GM12878 (cell line): ENCODE data around the gene SLC47A2. TPM values are rescaled to one million over a fixed set of nuclear protein-coding genes. Genes with fewer than 3 reads are reported as not detected.

ENCODE experiments used
- ATAC-seq: fragments of 200-7000 bp; cut with Tn5 transposase; 3 replicates; pipeline ENCODE4 v1.9.1; 2020; ENCODE audit warnings: mild to moderate bottlenecking, moderate library complexity
- BruUV-seq: library from RNA; stranded (reverse); fragments of 400-500 nt; replicated peaks from 2 replicates; lab custom pipeline; 2021; lab: Mats Ljungman, UMichigan
- CTCF ChIA-PET: fragments of 300-600 bp; sonication (Branson Sonifier 250); formaldehyde crosslinking; extraction: SDS; loops from one replicate; lab custom pipeline; 2021; ENCODE audit warnings: inconsistent platforms; lab: Yijun Ruan, JAX
- POLR2A ChIA-PET: fragments of 350-600 bp; formaldehyde crosslinking; extraction: SDS; loops from one replicate; lab custom pipeline; 2021; ENCODE audit warnings: inconsistent platforms; lab: Charles Lee
- RAD21 ChIA-PET: fragments of 300-600 bp; sonication (Branson Sonifier 250); formaldehyde crosslinking; loops from one replicate; lab custom pipeline; 2023; ENCODE audit warnings: antibody characterized with exemption; ENCODE audit not compliant: unreplicated experiment; lab: Charles Lee
- SMC1A ChIA-PET: fragments of 300-600 bp; sonication (Branson Sonifier 250); formaldehyde crosslinking; loops from one replicate; lab custom pipeline; 2023; ENCODE audit not compliant: unreplicated experiment, uncharacterized antibody; lab: Charles Lee
- DNase-seq: peaks from one replicate; pipeline ENCODE4 v3.0.0-alpha.2; 2011; ENCODE audit warnings: low read depth, low spot score
- FAIRE-seq: peaks from 3 replicates; lab custom pipeline; 2011; peaks lifted over from hg19 to GRCh38; lab: Jason Lieb, UNC
- H2AFZ ChIP-seq: 2 replicates; pipeline ENCODE4 v1.6.0; 2011; ENCODE audit warnings: low read depth, low read length, control low read depth; ENCODE audit not compliant: control insufficient read depth
- H3K27ac ChIP-seq: 2 replicates; pipeline ENCODE4 v1.5.1; 2011; ENCODE audit warnings: control low read depth; ENCODE audit not compliant: control insufficient read depth, insufficient read depth
- H3K27me3 ChIP-seq, 2 experiments: replicated peaks in 1 of 2; 2 replicates each; pipeline versions ENCODE4 v1.6.0 to v1.6.1; 2011; ENCODE audit warnings: low read length in 1 of 2; ENCODE audit not compliant: control insufficient read depth in 2 of 2, insufficient read depth in 2 of 2
- H3K36me3 ChIP-seq, 2 experiments: 2 replicates each; pipeline ENCODE4 v1.5.1; 2011; ENCODE audit warnings: low read length in 1 of 2; ENCODE audit not compliant: control insufficient read depth in 2 of 2, insufficient read depth in 2 of 2
- H3K4me1 ChIP-seq: 2 replicates; pipeline ENCODE4 v1.6.1; 2011; ENCODE audit warnings: mild to moderate bottlenecking, low read length, moderate library complexity, mixed read lengths; ENCODE audit not compliant: control insufficient read depth, insufficient read depth
- H3K4me2 ChIP-seq: 2 replicates; pipeline ENCODE4 v1.6.0; 2011; ENCODE audit warnings: control low read depth; ENCODE audit not compliant: control insufficient read depth, insufficient read depth
- H3K4me3 ChIP-seq: fragments of 200-600 bp; sonication (generic); 2 replicates; pipeline ENCODE4 v1.5.1; 2016
- H3K79me2 ChIP-seq: 2 replicates; pipeline ENCODE4 v1.6.0; 2011; ENCODE audit warnings: low read length; ENCODE audit not compliant: control insufficient read depth, insufficient read depth
- H3K9ac ChIP-seq: 2 replicates; pipeline ENCODE4 v1.8.0; 2011; ENCODE audit warnings: low read length, control low read depth, mixed read lengths; ENCODE audit not compliant: control insufficient read depth, insufficient read depth
- H3K9me3 ChIP-seq: replicated peaks from 3 replicates; pipeline ENCODE4 v1.5.1; 2011; ENCODE audit warnings: mild to moderate bottlenecking, low read length; ENCODE audit not compliant: control insufficient read depth, insufficient read depth
- H4K20me1 ChIP-seq: 2 replicates; pipeline ENCODE4 v1.6.0; 2011; ENCODE audit not compliant: control insufficient read depth, insufficient read depth
- CBFB ChIP-seq: IDR thresholded peaks from 2 replicates; pipeline ENCODE4 v1.6.1; 2016; ENCODE audit warnings: antibody characterized with exemption, low read depth
- CREM ChIP-seq: IDR thresholded peaks from 2 replicates; pipeline ENCODE4 v1.6.1; 2014; ENCODE audit warnings: antibody characterized with exemption, low read depth
- CUX1 ChIP-seq: IDR thresholded peaks from 2 replicates; pipeline ENCODE4 v1.6.1; 2012; ENCODE audit warnings: improper control_type of control experiment, low read depth, low read length; ENCODE audit not compliant: insufficient replicate concordance
- SMAD5 ChIP-seq: IDR thresholded peaks from 2 replicates; pipeline ENCODE4 v1.6.1; 2016; ENCODE audit warnings: antibody characterized with exemption, low read depth
- ZNF622 ChIP-seq: fragments of 450-650 bp; IDR thresholded peaks from 2 replicates; pipeline ENCODE4 v1.6.1; 2017; ENCODE audit warnings: mild to moderate bottlenecking, inconsistent platforms
- WGBS: methylation state at CpG from one replicate; pipeline ENCODE4 v1.1.6; 2016; ENCODE audit warnings: low lambda C conversion rate; ENCODE audit not compliant: insufficient replicate concordance, insufficient coverage; ENCODE audit errors: missing lambda C conversion rate; 5-methylcytosine and 5-hydroxymethylcytosine counted together
- in situ Hi-C: fragments of 300-500 bp; cut with MboI; formaldehyde crosslinking; loops from 9 replicates; pipeline ENCODE4 v1.14.3; 2018; ENCODE audit warnings: mixed read lengths
- intact Hi-C: fragments of 100-400 bp; cut with micrococcal nuclease; formaldehyde crosslinking; loops from one replicate; pipeline ENCODE4 v1.14.2; 2022; ENCODE audit not compliant: unreplicated experiment
- polyA plus RNA-seq, 11 experiments: library from polyadenylated mRNA; depleted of rRNA in 4 of 11; unstranded in 6 of 11; stranded (reverse) in 5 of 11; fragments of >200 nt; fragmentation: Nextera tagmentation in 4 of 11; fragmentation: Illumina TruSeq in 1 of 11; extraction: Ambion mirVana in 4 of 11; extraction: Trizol in 1 of 11; gene quantifications; 1 replicate in 1 of 11; 2 replicates in 10 of 11; pipeline versions ENCODE4 v1.2.1 to v1.2.3, GENCODE V29; 2011 to 2016; ENCODE audit warnings: inconsistent platforms in 2 of 11, missing spikeins in 2 of 11, low read depth in 1 of 11
- total RNA-seq, 4 experiments: library from RNA; depleted of rRNA in 3 of 4; stranded (reverse); fragments of >200 nt in 3 of 4; fragmentation: Illumina TruSeq in 1 of 4; extraction: Trizol in 1 of 4; gene quantifications; 2 replicates each; pipeline versions ENCODE4 v1.2.1 to v1.2.3, GENCODE V29; 2013 to 2021
- TF ChIP-seq, protein P1 (sequence below): fragments of 450-650 bp; IDR thresholded peaks from 2 replicates; pipeline ENCODE4 v1.6.1; 2017; ENCODE audit warnings: mild to moderate bottlenecking, low read depth, inconsistent platforms; ENCODE audit not compliant: poor library complexity, severe bottlenecking
- TF ChIP-seq, protein P2 (sequence below): IDR thresholded peaks from 2 replicates; pipeline ENCODE4 v1.6.1; 2011; ENCODE audit warnings: mild to moderate bottlenecking, low read depth, low read length, moderate library complexity; ENCODE audit not compliant: insufficient replicate concordance

The SLC47A2 gene
- total and polyA plus RNA-seq, 10 of the 15 experiments (the other 5 are each of a cell fraction or from before 2014, with no cell fraction given): not detected

DNA sequence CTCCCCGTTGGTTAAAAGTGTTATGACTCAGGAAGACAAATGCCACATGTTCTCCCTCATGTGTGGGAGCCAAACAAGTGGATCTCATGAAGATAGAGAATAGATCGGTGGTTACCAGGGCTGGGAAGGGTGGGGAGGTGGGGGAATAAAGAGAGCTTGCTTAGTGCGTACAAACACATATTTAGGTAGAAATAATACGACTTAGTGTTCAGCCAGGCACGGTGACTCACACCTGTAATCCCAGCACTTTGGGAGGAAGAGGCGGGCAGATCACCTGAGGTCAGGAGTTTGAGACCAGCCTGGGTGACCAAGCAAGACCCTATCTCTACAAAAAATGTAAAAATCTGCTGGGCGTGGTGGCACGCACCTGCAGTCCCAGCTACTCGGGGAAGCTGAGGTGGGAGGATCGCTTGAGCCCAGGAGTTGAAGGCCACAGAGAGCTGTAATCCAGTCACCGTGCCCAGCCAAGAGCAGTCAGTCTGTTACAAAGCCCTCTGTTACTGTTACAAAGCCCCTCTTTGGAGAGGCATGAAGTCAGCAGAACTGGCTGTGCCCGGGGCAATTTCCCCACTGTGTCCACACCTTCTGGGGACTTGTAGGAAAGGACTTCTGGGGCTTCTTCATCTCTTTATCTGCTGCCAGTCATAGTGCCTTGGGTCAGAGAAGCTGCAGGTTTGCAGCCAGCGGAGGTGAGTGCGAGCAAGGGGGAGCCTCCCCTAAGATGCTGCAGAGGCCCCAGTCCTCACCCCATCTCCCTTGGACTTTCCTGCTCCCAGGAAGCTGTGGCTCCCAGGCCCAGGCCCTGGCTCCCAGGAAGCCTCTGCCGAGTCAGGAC lies 36.0 kb upstream of the SLC47A2 start (continued):
- TF ChIP-seq CUX1 (no peak), ZNF622 (no peak), CBFB (no peak)
- TF ChIP-seq, all 136 proteins: peak for 0

DNA sequence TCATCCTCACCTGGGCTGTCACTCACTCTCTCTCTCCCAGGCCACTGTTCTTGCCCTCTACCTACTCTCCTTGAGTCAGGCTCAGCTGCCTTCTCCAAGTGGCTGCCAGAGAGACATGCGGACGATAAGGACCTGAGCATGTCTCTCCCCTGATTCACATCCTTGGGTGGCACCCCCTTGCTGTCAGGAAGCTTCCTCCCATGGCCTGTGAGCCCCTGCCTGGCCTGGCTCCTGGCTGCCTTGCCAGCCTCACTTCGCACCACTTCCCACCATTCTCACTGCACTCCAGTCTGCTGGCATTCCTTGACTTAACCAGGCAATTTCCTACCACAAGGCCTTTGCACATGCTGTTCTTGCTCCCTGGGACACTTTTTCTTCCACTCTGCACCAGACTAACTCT lies 34.5 kb upstream of the SLC47A2 start:
- POLR2A ChIA-PET: no interaction called here
- CTCF ChIA-PET: interaction anchor here (0.7 kb wide), 1 partner anchor 9 kb away, joined by 3 read pairs; no protein-coding TSS in a partner anchor
- 73% methylated on average over 3 of the region's 3 CpGs for WGBS
- ATAC-seq: no peak
- Histone ChIP-seq H3K36me3 (no peaks in the 10 kb centered on the region), H4K20me1 (no peaks in the 10 kb centered on the region), H3K27me3 (no peaks in the 10 kb centered on the region), H3K4me1 (peaks cover 41% of the 10 kb centered on the region), H2AFZ (no peak overlapping the region), H3K4me3 (no peak overlapping the region), H3K79me2 (no peaks in the 10 kb centered on the region), H3K9me3 (no peaks in the 10 kb centered on the region), H3K27ac (no peak overlapping the region), H3K9ac (no peak overlapping the region), H3K4me2 (no peak overlapping the region)
- FAIRE-seq: no peak
- intact Hi-C loops: no loop called here
- DNase-seq: no peak
- RAD21 ChIA-PET: no interaction called here
- TF ChIP-seq CREM (no peak), SMAD5 (no peak)
- TF ChIP-seq, protein P1, sequence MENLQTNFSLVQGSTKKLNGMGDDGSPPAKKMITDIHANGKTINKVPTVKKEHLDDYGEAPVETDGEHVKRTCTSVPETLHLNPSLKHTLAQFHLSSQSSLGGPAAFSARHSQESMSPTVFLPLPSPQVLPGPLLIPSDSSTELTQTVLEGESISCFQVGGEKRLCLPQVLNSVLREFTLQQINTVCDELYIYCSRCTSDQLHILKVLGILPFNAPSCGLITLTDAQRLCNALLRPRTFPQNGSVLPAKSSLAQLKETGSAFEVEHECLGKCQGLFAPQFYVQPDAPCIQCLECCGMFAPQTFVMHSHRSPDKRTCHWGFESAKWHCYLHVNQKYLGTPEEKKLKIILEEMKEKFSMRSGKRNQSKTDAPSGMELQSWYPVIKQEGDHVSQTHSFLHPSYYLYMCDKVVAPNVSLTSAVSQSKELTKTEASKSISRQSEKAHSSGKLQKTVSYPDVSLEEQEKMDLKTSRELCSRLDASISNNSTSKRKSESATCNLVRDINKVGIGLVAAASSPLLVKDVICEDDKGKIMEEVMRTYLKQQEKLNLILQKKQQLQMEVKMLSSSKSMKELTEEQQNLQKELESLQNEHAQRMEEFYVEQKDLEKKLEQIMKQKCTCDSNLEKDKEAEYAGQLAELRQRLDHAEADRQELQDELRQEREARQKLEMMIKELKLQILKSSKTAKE: no peak
- TF ChIP-seq, protein P2, sequence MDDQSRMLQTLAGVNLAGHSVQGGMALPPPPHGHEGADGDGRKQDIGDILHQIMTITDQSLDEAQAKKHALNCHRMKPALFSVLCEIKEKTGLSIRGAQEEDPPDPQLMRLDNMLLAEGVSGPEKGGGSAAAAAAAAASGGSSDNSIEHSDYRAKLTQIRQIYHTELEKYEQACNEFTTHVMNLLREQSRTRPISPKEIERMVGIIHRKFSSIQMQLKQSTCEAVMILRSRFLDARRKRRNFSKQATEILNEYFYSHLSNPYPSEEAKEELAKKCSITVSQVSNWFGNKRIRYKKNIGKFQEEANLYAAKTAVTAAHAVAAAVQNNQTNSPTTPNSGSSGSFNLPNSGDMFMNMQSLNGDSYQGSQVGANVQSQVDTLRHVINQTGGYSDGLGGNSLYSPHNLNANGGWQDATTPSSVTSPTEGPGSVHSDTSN: peak; percentile 19
- SMC1A ChIA-PET: no interaction called here
- BruUV-seq: no TSS peak
- in situ Hi-C loops: no loop called here
